Activated CD8-positive, alpha-beta T cell treated with anti-CD3 and anti-CD28 coated beads for 36 hours (primary cell): ENCODE measurements around the gene CPSF7. TPM values are rescaled to one million over a fixed set of nuclear protein-coding genes. Genes with fewer than 3 reads are reported as not detected.

Experiments
- ATAC-seq: fragments of 200-7000 bp; cut with Tn5 transposase; one replicate; pipeline ENCODE4 v1.10.0; 2021; ENCODE audit warnings: mild to moderate bottlenecking, moderate library complexity
- CTCF ChIA-PET: fragments of 350-600 bp; sonication (Branson Sonifier 250); formaldehyde crosslinking; loops from one replicate; lab custom pipeline; 2021; ENCODE audit warnings: antibody characterized with exemption; lab: Charles Lee
- POLR2A ChIA-PET: fragments of 350-600 bp; sonication (Branson Sonifier 250); formaldehyde crosslinking; loops from one replicate; lab custom pipeline; 2021; ENCODE audit warnings: antibody characterized with exemption; lab: Charles Lee
- DNase-seq: peaks from one replicate; pipeline ENCODE4 v3.0.0-alpha.2; 2020
- H3K27ac Mint-ChIP-seq: one replicate; pipeline ENCODE4 v1.8.0; 2021; ENCODE audit warnings: mild to moderate bottlenecking, mixed read lengths
- H3K27me3 Mint-ChIP-seq: one replicate; pipeline ENCODE4 v1.8.0; 2021; ENCODE audit warnings: mixed read lengths
- H3K36me3 Mint-ChIP-seq: one replicate; pipeline ENCODE4 v1.8.0; 2021; ENCODE audit warnings: low read depth, mixed read lengths
- H3K4me1 Mint-ChIP-seq: one replicate; pipeline ENCODE4 v1.8.0; 2021; ENCODE audit warnings: low read depth, mixed read lengths
- H3K4me3 Mint-ChIP-seq: one replicate; pipeline ENCODE4 v1.8.0; 2021; ENCODE audit warnings: mild to moderate bottlenecking, moderate library complexity, mixed read lengths
- H3K9me3 Mint-ChIP-seq: one replicate; pipeline ENCODE4 v1.8.0; 2021; ENCODE audit warnings: mixed read lengths
- CTCF ChIP-seq: fragments of 200-600 bp; IDR thresholded peaks from one replicate; pipeline ENCODE4 v1.8.0; 2022; ENCODE audit warnings: antibody characterized with exemption, mild to moderate bottlenecking
- intact Hi-C: fragments of 100-400 bp; cut with micrococcal nuclease; formaldehyde crosslinking; loops from one replicate; pipeline ENCODE4 v1.10.0; 2022
- total RNA-seq, 2 experiments: library from RNA; stranded (reverse); gene quantifications; one replicate each; pipeline ENCODE4 v1.2.3, GENCODE V29; 2021

CPSF7 gene, protein sequence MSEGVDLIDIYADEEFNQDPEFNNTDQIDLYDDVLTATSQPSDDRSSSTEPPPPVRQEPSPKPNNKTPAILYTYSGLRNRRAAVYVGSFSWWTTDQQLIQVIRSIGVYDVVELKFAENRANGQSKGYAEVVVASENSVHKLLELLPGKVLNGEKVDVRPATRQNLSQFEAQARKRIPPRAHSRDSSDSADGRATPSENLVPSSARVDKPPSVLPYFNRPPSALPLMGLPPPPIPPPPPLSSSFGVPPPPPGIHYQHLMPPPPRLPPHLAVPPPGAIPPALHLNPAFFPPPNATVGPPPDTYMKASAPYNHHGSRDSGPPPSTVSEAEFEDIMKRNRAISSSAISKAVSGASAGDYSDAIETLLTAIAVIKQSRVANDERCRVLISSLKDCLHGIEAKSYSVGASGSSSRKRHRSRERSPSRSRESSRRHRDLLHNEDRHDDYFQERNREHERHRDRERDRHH
- total RNA-seq = 100 to 1,000 TPM in 1 of 2 experiments, 10 to 100 TPM in 1; 98.5 to 105 TPM

DNA sequence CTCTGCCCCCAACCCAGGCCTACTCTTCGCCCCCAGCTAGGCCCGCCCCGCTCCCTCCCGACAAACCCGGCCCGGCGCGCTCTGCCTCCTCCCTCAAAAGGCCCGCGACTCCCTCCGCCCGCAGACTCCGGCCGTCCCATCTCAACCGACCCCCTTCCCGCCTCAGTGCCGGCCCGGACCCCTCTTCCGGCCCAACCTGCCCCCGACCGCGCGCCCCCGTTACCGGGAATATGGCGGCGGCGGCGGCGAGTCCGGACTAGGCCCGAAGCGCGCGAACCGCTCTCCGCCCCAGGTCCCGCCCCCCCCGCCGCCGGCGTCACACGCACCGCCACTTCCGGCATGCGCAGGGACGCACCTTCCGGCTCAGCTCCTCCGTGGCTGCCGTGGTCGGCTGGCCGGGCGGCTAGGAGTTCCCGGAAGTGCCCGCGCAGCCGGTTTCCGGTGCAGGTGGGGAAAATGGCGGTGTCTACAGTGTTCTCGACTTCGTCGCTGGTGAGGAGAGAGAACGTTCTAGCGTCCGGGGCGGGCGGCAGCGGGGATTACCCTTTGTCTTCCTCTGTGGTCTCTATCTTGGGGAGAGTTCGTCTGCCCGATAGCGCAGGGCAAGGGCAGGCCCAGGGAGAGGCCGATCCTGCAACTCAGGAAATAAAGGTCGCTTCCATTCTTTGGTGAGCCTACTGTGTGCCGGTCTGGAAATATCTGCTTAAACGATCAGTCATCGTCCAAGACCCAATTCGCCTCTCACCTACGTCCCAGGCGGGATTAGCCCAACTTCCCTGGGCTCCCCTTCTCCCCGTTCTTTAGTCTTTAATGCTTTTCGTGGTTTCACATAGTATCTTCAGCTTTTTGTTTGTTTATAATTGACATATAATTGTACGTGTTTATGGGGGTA is at the start of gene CPSF7, which contains the start of gene SDHAF2:
Gene CPSF7 (minus strand): TSS at position 285 of the 892 bp plus-strand sequence. CDS start 740 bp downstream, outside the sequence.
Gene SDHAF2 (plus strand): TSS at position 434 of the 892 bp plus-strand sequence. CDS start 23 bp downstream, at position 457.
- Mint-ChIP-seq H3K27me3 (no peaks in the 10 kb centered on the region), H3K27ac (peak within 1 kb of the TSS; percentile 99), H3K4me1 (peaks cover 57% of the 10 kb centered on the region), H3K9me3 (no peaks in the 10 kb centered on the region), H3K4me3 (peak within 1 kb of the TSS; percentile 98), H3K36me3 (peaks cover 46% of the 10 kb centered on the region)
- ChIA-PET CTCF (interaction anchor here (0.6 to 4.0 kb wide), 11 partner anchors 9 to 599 kb away, joined by 3 to 22 read pairs (median 3); partner anchors contain the start of genes LRRC10B and TMEM216), POLR2A (interaction anchor here (0.7 to 4.1 kb wide), 19 partner anchors 8 to 524 kb away, joined by 3 to 36 read pairs (median 4); partner anchors contain the start of genes CYB561A3, DDB1, TKFC and TMEM138)
- no peak for TF ChIP-seq CTCF
- ATAC-seq (peak; percentile 91), DNase-seq (peak; percentile 98)
- intact Hi-C loops = no loop called here

DNA sequence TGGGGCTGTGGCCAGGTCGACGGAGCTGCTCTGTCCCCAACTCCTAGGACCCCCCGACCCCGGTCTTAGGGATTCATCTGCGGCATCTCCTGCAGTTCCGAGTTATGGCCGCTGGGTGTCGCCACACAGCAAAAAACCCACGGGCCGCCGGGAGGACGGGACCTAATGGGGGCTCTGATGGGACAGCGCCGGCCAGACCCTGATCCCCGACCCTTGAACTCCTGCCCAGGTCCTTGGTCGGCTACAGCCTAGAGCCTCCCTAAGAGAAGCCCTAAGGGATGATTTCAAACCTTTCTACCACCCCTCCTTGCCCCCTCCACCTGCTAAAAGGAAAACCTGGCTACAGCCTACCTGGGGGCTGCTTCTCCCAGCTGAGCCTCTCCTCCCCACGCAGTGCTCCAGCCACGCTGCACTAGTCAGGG is 48.0 kb upstream of the CPSF7 start:
- ChIA-PET CTCF (interaction anchor here (0.6 to 16.7 kb wide), 23 partner anchors 9 to 237 kb away, joined by 3 to 253 read pairs (median 5); partner anchors contain the start of gene LRRC10B), POLR2A (interaction anchor here (1.5 to 2.5 kb wide), 2 partner anchors 31 to 39 kb away, joined by 3 to 7 read pairs; partner anchors contain the start of gene LRRC10B)
- H3K9me3 Mint-ChIP-seq = no peaks in the 10 kb centered on the region
- DNase-seq (peak; percentile 70), ATAC-seq (peak; percentile 64)
- peaks cover 15% of the 10 kb centered on the region for H3K4me1 Mint-ChIP-seq
- peaks cover 2% of the 10 kb centered on the region for H3K27me3 Mint-ChIP-seq
- no peak overlapping the region for H3K27ac Mint-ChIP-seq
- peaks cover 4% of the 10 kb centered on the region for H3K36me3 Mint-ChIP-seq
- H3K4me3 Mint-ChIP-seq = no peak overlapping the region
- peak; percentile 94 for TF ChIP-seq CTCF
- intact Hi-C loops = loop anchor here (2.0 to 5.0 kb wide), 2 partner anchors 39 to 150 kb away; no protein-coding TSS in a partner anchor

- DNase-seq (no peak), ATAC-seq (no peak)
- no peak overlapping the region for H3K4me3 Mint-ChIP-seq
- H3K27ac Mint-ChIP-seq = no peak overlapping the region
- H3K27me3 Mint-ChIP-seq = peaks cover 2% of the 10 kb centered on the region
- ChIA-PET POLR2A (no interaction called here), CTCF (interaction anchor here (0.7 to 16.7 kb wide), 18 partner anchors 8 to 256 kb away, joined by 3 to 253 read pairs (median 4); partner anchors contain the start of gene LRRC10B)
- intact Hi-C loops = loop anchor here (5.0 kb wide), 1 partner anchor 150 kb away; no protein-coding TSS in a partner anchor
- no peaks in the 10 kb centered on the region for H3K9me3 Mint-ChIP-seq
- peaks cover 15% of the 10 kb centered on the region for H3K4me1 Mint-ChIP-seq
- peaks cover 6% of the 10 kb centered on the region for H3K36me3 Mint-ChIP-seq
- no peak for TF ChIP-seq CTCF
Measured at GRCh38 chr11:61477126-61477525, 47.4 kb upstream of the CPSF7 start.

- Mint-ChIP-seq H3K27me3 (peaks cover under 1% of the 10 kb centered on the region), H3K27ac (no peak overlapping the region), H3K9me3 (no peaks in the 10 kb centered on the region), H3K4me1 (peaks cover 14% of the 10 kb centered on the region), H3K36me3 (peaks cover 6% of the 10 kb centered on the region), H3K4me3 (no peak overlapping the region)
- DNase-seq (no peak), ATAC-seq (no peak)
- TF ChIP-seq CTCF = no peak
- POLR2A ChIA-PET = no interaction called here
- CTCF ChIA-PET = interaction anchor here (0.7 to 16.7 kb wide), 13 partner anchors 8 to 257 kb away, joined by 3 to 253 read pairs (median 4); partner anchors contain the start of gene LRRC10B
- intact Hi-C loops = loop anchor here (5.0 kb wide), 1 partner anchor 151 kb away; no protein-coding TSS in a partner anchor
Measured at GRCh38 chr11:61476371-61476770, 46.6 kb upstream of the CPSF7 start.
